SU-DHL-6 (cell line): Measurements from ENCODE around the gene PAIP2.
A peak's percentile ranks its signal among the peaks of the same experiment; 100 is the strongest.
"Not testable (repeated sequence)": the region's sequence is repeated elsewhere in the genome, so short reads cannot be mapped to it uniquely, and the experiment has no call there.

Experiments used
- H2AFZ ChIP-seq: fragments of 200-600 bp; sonication (generic); 2 replicates; pipeline ENCODE4 v1.6.1; 2014; ENCODE audit warnings: low read depth, mild to moderate bottlenecking, moderate library complexity, mixed read lengths, antibody characterized with exemption, low read length; ENCODE audit not compliant: severe bottlenecking
- H3F3A ChIP-seq: fragments of 200-600 bp; shearing (Covaris generic); 2 replicates; pipeline ENCODE4 v1.6.0; 2016; ENCODE audit warnings: antibody characterized with exemption, mild to moderate bottlenecking; ENCODE audit not compliant: insufficient read depth
- H3K27ac ChIP-seq: fragments of 200-600 bp; sonication (generic); 2 replicates; pipeline ENCODE4 v1.5.1; 2016; ENCODE audit warnings: low read depth, mild to moderate bottlenecking, low read length, moderate library complexity, mixed read lengths
- H3K27me3 ChIP-seq: fragments of 200-600 bp; sonication (generic), shearing (Covaris generic); 2 replicates; pipeline ENCODE4 v1.6.0; 2014; ENCODE audit warnings: mild to moderate bottlenecking, low read length
- H3K36me3 ChIP-seq: fragments of 200-600 bp; sonication (generic); 2 replicates; pipeline ENCODE4 v1.6.1; 2014; ENCODE audit warnings: mild to moderate bottlenecking, low read length, mixed read lengths
- H3K4me2 ChIP-seq: fragments of 300-600, 200-600 bp; shearing (Covaris generic), sonication (generic); 2 replicates; pipeline ENCODE4 v1.6.0; 2014; ENCODE audit warnings: low read length, low read depth, mild to moderate bottlenecking; ENCODE audit not compliant: poor library complexity, severe bottlenecking
- H3K4me3 ChIP-seq: fragments of 200-600 bp; sonication (generic); 2 replicates; pipeline ENCODE4 v1.5.1; 2014; ENCODE audit warnings: antibody characterized with exemption, low read length, mild to moderate bottlenecking, mixed read lengths; ENCODE audit not compliant: insufficient read depth, poor library complexity, severe bottlenecking
- H3K79me2 ChIP-seq: fragments of 200-600 bp; sonication (generic); 2 replicates; pipeline ENCODE4 v1.6.1; 2014; ENCODE audit warnings: mild to moderate bottlenecking, low read length, moderate library complexity; ENCODE audit not compliant: insufficient read depth
- H3K9ac ChIP-seq: fragments of 200-600 bp; sonication (generic); 2 replicates; pipeline ENCODE4 v1.7.0; 2014; ENCODE audit warnings: mild to moderate bottlenecking, low read length
- H3K9me2 ChIP-seq: fragments of 200-600 bp; sonication (generic); replicated peaks from 2 replicates; pipeline ENCODE4 v1.6.1; 2014; ENCODE audit warnings: low read length; ENCODE audit not compliant: insufficient read depth
- H3K9me3 ChIP-seq: fragments of 200-600 bp; sonication (generic); 2 replicates; pipeline ENCODE4 v1.6.1; 2014; ENCODE audit warnings: low read length, mixed read lengths; ENCODE audit not compliant: insufficient read depth
- H4K20me1 ChIP-seq: fragments of 200-600 bp; sonication (generic); 2 replicates; pipeline ENCODE4 v1.6.1; 2014; ENCODE audit warnings: low read depth, mild to moderate bottlenecking, antibody characterized with exemption, low read length, moderate library complexity, mixed read lengths
- CTCF ChIP-seq: fragments of 200-600 bp; sonication (generic); IDR thresholded peaks from one replicate; pipeline ENCODE4 v1.5.1; 2017; ENCODE audit warnings: antibody characterized with exemption, mild to moderate bottlenecking, low read length, moderate library complexity; ENCODE audit not compliant: insufficient read depth, poor library complexity, severe bottlenecking
- EZH2phosphoT487 ChIP-seq: fragments of 200-600 bp; sonication (generic), shearing (Covaris generic); conservative IDR thresholded peaks from 2 replicates; pipeline ENCODE4 v1.6.1; 2018; ENCODE audit warnings: mild to moderate bottlenecking, antibody characterized with exemption, low read length, moderate library complexity, mixed read lengths

PAIP2 gene

GRCh38 chr5:139306197-139306596, 35.5 kb upstream of the PAIP2 start:
- H3K4me3 ChIP-seq = no peak overlapping the region
- peaks cover 100% of the 10 kb centered on the region for H3K79me2 ChIP-seq
- no peak overlapping the region for H2AFZ ChIP-seq
- H3K9ac ChIP-seq = no peak overlapping the region
- peaks cover 55% of the 10 kb centered on the region for H3F3A ChIP-seq
- H3K9me3 ChIP-seq = no peaks in the 10 kb centered on the region
- H3K27me3 ChIP-seq = no peaks in the 10 kb centered on the region
- H3K9me2 ChIP-seq = no peaks in the 10 kb centered on the region
- H3K27ac ChIP-seq = peak overlapping the region; percentile 2; the same call in 1 of the 2 replicates
- peaks cover 90% of the 10 kb centered on the region for H4K20me1 ChIP-seq
- TF ChIP-seq EZH2phosphoT487 (no peak), CTCF (no peak)
- H3K4me2 ChIP-seq = peak overlapping the region; percentile 47
- H3K36me3 ChIP-seq = peaks cover 7% of the 10 kb centered on the region; the same call in 1 of the 2 replicates

DNA sequence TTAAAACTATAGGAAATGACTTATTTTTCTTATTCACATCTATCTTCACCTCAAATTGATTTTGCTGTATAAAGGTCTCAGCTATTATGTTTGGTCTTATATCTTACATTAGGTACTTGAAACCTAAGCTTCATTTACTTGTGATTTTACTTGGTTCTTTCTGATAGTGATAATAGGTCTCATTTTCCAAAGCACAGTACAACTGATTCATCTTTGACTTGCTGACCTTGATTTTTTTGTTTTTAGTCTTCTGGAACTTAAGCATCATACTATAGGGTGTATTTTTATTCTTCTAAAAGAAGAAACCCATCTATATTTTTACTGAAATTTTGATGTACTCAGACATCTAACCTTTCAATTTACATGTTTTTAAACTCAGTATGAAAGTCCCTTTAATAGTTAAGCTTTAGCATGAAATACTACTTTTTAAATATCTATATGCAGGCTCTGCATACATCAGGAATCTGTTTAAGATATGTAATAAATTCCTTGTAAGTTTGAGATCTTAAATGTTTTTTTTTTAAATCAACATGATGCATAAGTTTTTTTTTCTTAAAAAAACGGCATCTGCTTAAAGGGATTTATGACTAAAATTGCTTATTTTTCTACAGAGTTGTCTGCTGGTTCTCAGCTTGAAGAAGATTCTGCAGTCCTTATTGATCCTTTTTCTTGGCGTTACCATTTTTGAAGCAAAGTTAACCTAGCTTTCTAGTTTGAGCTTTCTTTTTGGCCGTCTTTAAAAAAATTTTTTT, 34.9 kb upstream of the PAIP2 start:
- H3K4me2 ChIP-seq = peak overlapping the region; percentile 47
- TF ChIP-seq EZH2phosphoT487 = no peak
- TF ChIP-seq CTCF = no peak
- H3K9ac ChIP-seq = no peak overlapping the region
- H3K27ac ChIP-seq = no peak overlapping the region
- no peaks in the 10 kb centered on the region for H3K9me2 ChIP-seq
- H2AFZ ChIP-seq = no peak overlapping the region
- H3K79me2 ChIP-seq = peaks cover 100% of the 10 kb centered on the region
- H3K4me3 ChIP-seq = no peak overlapping the region
- H4K20me1 ChIP-seq = peaks cover 90% of the 10 kb centered on the region
- H3K27me3 ChIP-seq = no peaks in the 10 kb centered on the region
- peaks cover 55% of the 10 kb centered on the region for H3F3A ChIP-seq
- no peaks in the 10 kb centered on the region for H3K9me3 ChIP-seq
- H3K36me3 ChIP-seq = peaks cover 10% of the 10 kb centered on the region; the same call in 1 of the 2 replicates

GRCh38 chr5:139308797-139309196, 32.9 kb upstream of the PAIP2 start:
- Histone ChIP-seq H3K27ac (no peak overlapping the region), H3K36me3 (peaks cover 17% of the 10 kb centered on the region), H3K9me3 (no peaks in the 10 kb centered on the region), H2AFZ (no peak overlapping the region), H3K27me3 (no peaks in the 10 kb centered on the region), H3K9me2 (no peaks in the 10 kb centered on the region), H3K9ac (no peak overlapping the region), H3F3A (peaks cover 59% of the 10 kb centered on the region), H3K4me3 (no peak overlapping the region), H3K79me2 (peaks cover 100% of the 10 kb centered on the region), H3K4me2 (no peak overlapping the region), H4K20me1 (peaks cover 95% of the 10 kb centered on the region)
- TF ChIP-seq CTCF (no peak), EZH2phosphoT487 (no peak)

- H3K36me3 ChIP-seq = peaks cover 35% of the 10 kb centered on the region
- not testable (repeated sequence) for H3K27ac ChIP-seq, H3K4me2 ChIP-seq
These were observed 30.9 kb upstream of the PAIP2 start for GRCh38 chr5:139310715-139311186.

More at GRCh38 chr5:139310715-139311186, 30.9 kb upstream of the PAIP2 start:
- Histone ChIP-seq H4K20me1 (peaks cover 95% of the 10 kb centered on the region), H3F3A (peaks cover 61% of the 10 kb centered on the region), H3K79me2 (peaks cover 100% of the 10 kb centered on the region)
- not testable (repeated sequence) for H2AFZ ChIP-seq, H3K9me2 ChIP-seq, H3K4me3 ChIP-seq, H3K9me3 ChIP-seq, H3K9ac ChIP-seq, H3K27me3 ChIP-seq
